K562 (cell line): ENCODE data around the gene HES4. TPM values are rescaled to one million over a fixed set of nuclear protein-coding genes. Genes with fewer than 3 reads are reported as not detected.

Experiments used
- ARNT ChIP-seq, 2 experiments: fragments of 450-650 bp; IDR thresholded peaks; 2 replicates each; pipeline ENCODE4 v1.6.1; 2016; ENCODE audit warnings: mild to moderate bottlenecking in 1 of 2
- ASH1L ChIP-seq: fragments of 450-650 bp; IDR thresholded peaks from 2 replicates; pipeline ENCODE4 v1.6.1; 2018; ENCODE audit warnings: borderline replicate concordance, mild to moderate bottlenecking, low read depth; ENCODE audit not compliant: partially characterized antibody
- BCL6 ChIP-seq: fragments of 250-450 bp; sonication (Bioruptor Pico); IDR thresholded peaks from 2 replicates; pipeline ENCODE4 v1.4.0; 2020
- CHCHD3 ChIP-seq: fragments of 250-450 bp; sonication (Bioruptor Pico); IDR thresholded peaks from 2 replicates; pipeline ENCODE4 v2.1.2; 2022; ENCODE audit warnings: mild to moderate bottlenecking
- CREB1 ChIP-seq, 2 experiments: sonication (generic) in 1 of 2; formaldehyde crosslinking in 1 of 2; IDR thresholded peaks; 2 replicates each; pipeline versions ENCODE4 v1.6.1 to v1.8.0; 2012 to 2022; ENCODE audit warnings: inconsistent platforms in 1 of 2, mild to moderate bottlenecking in 1 of 2, missing genetic modification reagents in 1 of 2, moderate library complexity in 1 of 2
- CSDE1 ChIP-seq, 2 experiments: fragments of 450-650 bp; IDR thresholded peaks; 2 replicates each; pipeline ENCODE4 v1.6.1; 2016; ENCODE audit warnings: mild to moderate bottlenecking in 1 of 2
- DEAF1 ChIP-seq: fragments of 450-650 bp; formaldehyde crosslinking; IDR thresholded peaks from 2 replicates; pipeline ENCODE4 v1.4.0; 2020; ENCODE audit warnings: mild to moderate bottlenecking, moderate library complexity
- ERF ChIP-seq: fragments of 450-650 bp; formaldehyde crosslinking; IDR thresholded peaks from 2 replicates; pipeline ENCODE4 v1.4.0; 2020; ENCODE audit warnings: mild to moderate bottlenecking, mixed read lengths
- HLTF ChIP-seq: fragments of 450-650 bp; IDR thresholded peaks from 2 replicates; pipeline ENCODE4 v1.6.1; 2016
- MAFK ChIP-seq: IDR thresholded peaks from 2 replicates; pipeline ENCODE4 v1.6.1; 2011; ENCODE audit warnings: low read length, improper control_type of control experiment
- MED1 ChIP-seq: sonication (generic); formaldehyde crosslinking; IDR thresholded peaks from 2 replicates; pipeline ENCODE4 v1.8.1; 2023; ENCODE audit warnings: missing genetic modification reagents, borderline replicate concordance
- MYNN ChIP-seq, 2 experiments: sonication (generic); formaldehyde crosslinking in 1 of 2; IDR thresholded peaks; 2 replicates each; pipeline versions ENCODE4 v1.5.0 to v1.6.1; 2016 to 2020; ENCODE audit warnings: antibody characterized with exemption in 1 of 2, missing genetic modification reagents in 1 of 2
- NFATC3 ChIP-seq: fragments of 450-650 bp; IDR thresholded peaks from 2 replicates; pipeline ENCODE4 v1.6.1; 2017; ENCODE audit warnings: mild to moderate bottlenecking
- POLR2H ChIP-seq: IDR thresholded peaks from 2 replicates; pipeline ENCODE4 v1.6.1; 2016; ENCODE audit warnings: missing genetic modification characterization, low read depth, mild to moderate bottlenecking, control low read depth, missing compliant biosample characterization, moderate library complexity
- PPARD ChIP-seq: fragments of 250-450 bp; sonication (Bioruptor Pico); IDR thresholded peaks from 2 replicates; pipeline ENCODE4 v1.8.0; 2022; ENCODE audit warnings: inconsistent platforms, mild to moderate bottlenecking, moderate library complexity
- RBFOX2 ChIP-seq: fragments of 200-400 bp; formaldehyde crosslinking; IDR thresholded peaks from 2 replicates; pipeline ENCODE4 v1.6.1; 2017; ENCODE audit warnings: low read depth, mild to moderate bottlenecking, low read length, moderate library complexity
- SAP30 ChIP-seq: fragments of 200-600 bp; sonication (generic); IDR thresholded peaks from 2 replicates; pipeline ENCODE4 v1.6.1; 2012; ENCODE audit warnings: borderline replicate concordance, low read depth, mild to moderate bottlenecking, moderate library complexity, low read length, control low read depth, inconsistent platforms; ENCODE audit not compliant: insufficient read depth, poor library complexity, severe bottlenecking
- TAF7 ChIP-seq: fragments of 450-650 bp; IDR thresholded peaks from 2 replicates; pipeline ENCODE4 v1.6.1; 2016; ENCODE audit warnings: missing genetic modification characterization, missing compliant biosample characterization
- TAF9B ChIP-seq: fragments of 450-650 bp; IDR thresholded peaks from 2 replicates; pipeline ENCODE4 v1.6.1; 2018; ENCODE audit warnings: mild to moderate bottlenecking; ENCODE audit not compliant: partially characterized antibody
- XRCC4 ChIP-seq: IDR thresholded peaks from one replicate; pipeline ENCODE4 v1.6.1; 2011; ENCODE audit not compliant: insufficient read depth, insufficient read length; ENCODE audit errors: extremely low read depth
- ZHX1 ChIP-seq: fragments of 150-350 bp; conservative IDR thresholded peaks from 2 replicates; pipeline ENCODE4 v1.6.1; 2014; ENCODE audit warnings: low read length
- ZKSCAN3 ChIP-seq: fragments of 250-450 bp; sonication (Bioruptor Pico); IDR thresholded peaks from 2 replicates; pipeline ENCODE4 v1.4.0; 2020
- ZNF175 ChIP-seq: fragments of 200-800 bp; sonication (Bioruptor generic); IDR thresholded peaks from 2 replicates; pipeline ENCODE4 v1.6.1; 2016; ENCODE audit warnings: low read depth, mild to moderate bottlenecking, missing genetic modification characterization, missing compliant biosample characterization
- ZNF212 ChIP-seq: fragments of 450-650 bp; formaldehyde crosslinking; IDR thresholded peaks from 2 replicates; pipeline ENCODE4 v1.4.0; 2020; ENCODE audit warnings: mild to moderate bottlenecking
- ZNF217 ChIP-seq: sonication (generic); formaldehyde crosslinking; IDR thresholded peaks from 2 replicates; pipeline ENCODE4 v1.8.0; 2022; ENCODE audit warnings: mild to moderate bottlenecking, missing genetic modification reagents
- ZNF695 ChIP-seq: fragments of 450-650 bp; formaldehyde crosslinking; IDR thresholded peaks from 2 replicates; pipeline ENCODE4 v1.4.0; 2020; ENCODE audit warnings: mild to moderate bottlenecking, moderate library complexity
- ZNF696 ChIP-seq: fragments of 250-450 bp; sonication (Bioruptor Pico); conservative IDR thresholded peaks from 2 replicates; pipeline ENCODE4 v1.4.0; 2020; ENCODE audit warnings: mild to moderate bottlenecking, moderate library complexity
- polyA plus RNA-seq, 8 experiments: library from polyadenylated mRNA; depleted of rRNA in 4 of 8; stranded (reverse) in 5 of 8; unstranded in 3 of 8; fragments of >200 nt; fragmentation: Nextera tagmentation in 2 of 8; fragmentation: Illumina TruSeq in 1 of 8; extraction: Ambion mirVana in 2 of 8; extraction: Trizol in 1 of 8; gene quantifications; 2 replicates each; pipeline versions ENCODE4 v1.2.1 to v1.2.3, GENCODE V29; 2011 to 2014; ENCODE audit warnings: inconsistent platforms in 1 of 8, missing spikeins in 1 of 8
- total RNA-seq, 7 experiments: library from RNA; depleted of rRNA in 6 of 7; stranded (reverse); fragments of >200 nt in 6 of 7; fragmentation: Illumina TruSeq in 2 of 7; extraction: Trizol in 2 of 7; gene quantifications; 2 replicates each; pipeline versions ENCODE4 v1.2.1 to v1.2.3, GENCODE V29; 2011 to 2021; ENCODE audit warnings: low replicate concordance in 1 of 7

The HES4 gene
- total and polyA plus RNA-seq, 9 of the 15 experiments (the other 6 are each of a cell fraction or from before 2014, with no cell fraction given) = 0.21 to 43.7 (median 5.3) TPM; not detected in 2

DNA sequence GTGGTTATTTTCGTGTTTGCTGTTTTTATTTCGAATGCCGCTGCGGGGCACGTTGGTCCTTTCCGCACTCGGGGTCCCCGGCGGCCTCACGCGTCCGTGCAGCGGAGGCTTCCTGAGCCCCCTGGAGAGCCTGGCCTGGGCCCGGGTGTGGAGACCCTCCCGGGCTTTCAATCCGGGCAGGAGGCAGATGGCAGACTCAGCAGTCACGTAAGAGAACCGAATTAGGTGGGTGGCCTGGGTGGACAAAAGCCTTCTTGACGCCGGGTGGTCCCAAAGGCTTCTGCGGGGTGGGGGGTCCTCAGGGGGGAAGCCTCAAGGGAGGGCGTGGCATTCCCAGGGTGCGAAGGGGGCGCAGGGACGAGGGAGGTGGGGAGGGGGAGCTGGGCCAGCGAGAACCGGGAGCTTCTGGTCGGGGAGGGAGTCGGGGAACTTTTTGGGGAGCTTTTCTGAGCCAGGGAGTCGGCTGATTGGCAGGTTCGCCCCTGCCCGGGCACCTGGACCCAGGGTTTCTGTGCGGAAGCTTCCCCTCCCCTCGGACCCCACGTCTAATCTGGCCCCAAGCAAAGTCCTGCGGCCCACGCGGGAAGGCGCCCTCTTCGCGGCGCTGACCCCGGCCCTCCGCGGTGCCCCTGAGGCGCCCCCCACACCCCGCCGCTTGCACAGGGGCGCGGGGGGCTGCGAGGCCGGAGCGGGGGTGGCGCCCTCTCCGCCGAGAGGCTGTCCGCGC is 1.3 kb upstream of the HES4 start (continued):
- TF ChIP-seq ZNF212 (CRISPR knock-in tag) (no peak), DEAF1 (CRISPR knock-in tag) (no peak), ZKSCAN3 (no peak), ZNF175 (no peak), NFATC3 (no peak), MAFK (no peak), MED1 (CRISPR knock-in tag) (no peak), CHCHD3 (CRISPR knock-in tag) (no peak), POLR2H (tag) (no peak), MYNN (IDR thresholded peaks at IDR 0.05) (no peak), MYNN (CRISPR knock-in tag; IDR thresholded peaks at IDR 0.05) (no peak), PPARD (CRISPR knock-in tag) (no peak), ASH1L (peak; percentile 2), ZNF695 (CRISPR knock-in tag) (no peak), XRCC4 (no peak), ERF (CRISPR knock-in tag) (no peak), BCL6 (CRISPR knock-in tag) (no peak), RBFOX2 (no peak), HLTF (no peak), CREB1 (IDR thresholded peaks at IDR 0.05) (no peak; the same call in 1 of the 2 replicates), CREB1 (CRISPR knock-in tag; IDR thresholded peaks at IDR 0.05) (no peak; the same call in 1 of the 2 replicates), TAF9B (no peak), ZHX1 (no peak), SAP30 (no peak), ZNF696 (CRISPR knock-in tag) (no peak), ZNF217 (no peak), TAF7 (no peak), CSDE1 (IDR thresholded peaks at IDR 0.05) (no peak), ARNT (IDR thresholded peaks at IDR 0.05) (no peak)
